Measurements from ENCODE around the gene TOGARAM2.

GRCh38 chr2:28949190-28949589, 31.9 kb upstream of the TOGARAM2 start:
- TF ChIP-seq POLR2A (IDR thresholded peaks at IDR 0.05): no peak
- no peak for TF ChIP-seq CTCF (IDR thresholded peaks at IDR 0.05)

Measured in testis (tissue), 2 donors.